Left hindlimb (tissue), 1 donor: ENCODE data around the gene MUC20.
"Not testable (repeated sequence)": the region's sequence is repeated elsewhere in the genome, so short reads cannot be mapped to it uniquely, and the experiment has no call there.

Experiments
- DNase-seq: peaks from one replicate; pipeline ENCODE4 v3.0.0-alpha.2; 2018

The MUC20 gene

GRCh38 chr3:195710126-195710905 lies 10.5 kb upstream of the MUC20 start:
- not testable (repeated sequence) for DNase-seq

GRCh38 chr3:195711091-195711812 lies 9.5 kb upstream of the MUC20 start:
- not testable (repeated sequence) for DNase-seq

- DNase-seq = no peak
Observed at GRCh38 chr3:195711813-195712534, 8.8 kb upstream of the MUC20 start.

GRCh38 chr3:195712535-195712910 lies 8.3 kb upstream of the MUC20 start:
- not testable (repeated sequence) for DNase-seq

- DNase-seq = not testable (repeated sequence)
Observed at GRCh38 chr3:195713150-195713549, 7.6 kb upstream of the MUC20 start.

- DNase-seq = no peak
Observed at GRCh38 chr3:195714380-195715011, 6.3 kb upstream of the MUC20 start.

GRCh38 chr3:195715134-195715533 lies 5.6 kb upstream of the MUC20 start:
- DNase-seq = no peak

- no peak for DNase-seq
Observed at GRCh38 chr3:195715583-195716266, 5.1 kb upstream of the MUC20 start.

GRCh38 chr3:195717416-195717815 lies 3.4 kb upstream of the MUC20 start:
- DNase-seq = no peak

GRCh38 chr3:195717852-195718476 lies 2.8 kb upstream of the MUC20 start:
- no peak for DNase-seq

- DNase-seq = no peak
Observed at GRCh38 chr3:195718477-195718984, 2.2 kb upstream of the MUC20 start.

GRCh38 chr3:195719514-195720254 lies 1.1 kb upstream of the MUC20 start:
- not testable (repeated sequence) for DNase-seq

- DNase-seq = not testable (repeated sequence)
Observed at GRCh38 chr3:195722139-195722995, 1.6 kb downstream of the MUC20 start.

- not testable (repeated sequence) for DNase-seq
Observed at GRCh38 chr3:195722996-195723345, 2.2 kb downstream of the MUC20 start.

GRCh38 chr3:195724363-195724762 lies 3.6 kb downstream of the MUC20 start:
- not testable (repeated sequence) for DNase-seq

- not testable (repeated sequence) for DNase-seq
Observed at GRCh38 chr3:195725916-195726740, 5.3 kb downstream of the MUC20 start.

GRCh38 chr3:195727606-195728195 lies 6.9 kb downstream of the MUC20 start:
- DNase-seq = no peak

- DNase-seq = not testable (repeated sequence)
Observed at GRCh38 chr3:195728789-195729188, 8.0 kb downstream of the MUC20 start.
